RCC 7860 (cell line): ENCODE data around the gene CEMIP.
A peak's percentile ranks its signal among the peaks of the same experiment; 100 is the strongest.

ENCODE experiments used
- DNase-seq: peaks from one replicate; pipeline ENCODE4 v3.0.0-alpha.2; 2015; ENCODE audit warnings: low spot score
- FAIRE-seq: peaks from 2 replicates; lab custom pipeline; 2012; peaks lifted over from hg19 to GRCh38; lab: Jason Lieb, UNC

CEMIP gene

GRCh38 chr15:80921736-80922410 lies 142.7 kb downstream of the CEMIP start:
- no peak for FAIRE-seq
- no peak for DNase-seq

- DNase-seq (peak; percentile 52), FAIRE-seq (no peak)
These were observed 144.5 kb downstream of the CEMIP start for GRCh38 chr15:80923668-80924067.

- FAIRE-seq (no peak), DNase-seq (no peak)
These were observed 145.1 kb downstream of the CEMIP start for GRCh38 chr15:80924278-80924677.

GRCh38 chr15:80925597-80926059 lies 146.5 kb downstream of the CEMIP start:
- FAIRE-seq (no peak), DNase-seq (no peak)

GRCh38 chr15:80926126-80926525 lies 147.0 kb downstream of the CEMIP start:
- DNase-seq (no peak), FAIRE-seq (no peak)

GRCh38 chr15:80929225-80929624 lies 150.1 kb downstream of the CEMIP start:
- DNase-seq (peak; percentile 86), FAIRE-seq (peak; percentile 90)

GRCh38 chr15:80929689-80930088 lies 150.5 kb downstream of the CEMIP start:
- FAIRE-seq, result peak; percentile 90
- DNase-seq, result peak; percentile 86

- DNase-seq (peak; percentile 23), FAIRE-seq (no peak)
These were observed 152.0 kb downstream of the CEMIP start for GRCh38 chr15:80931191-80931590.

- FAIRE-seq, result no peak
- DNase-seq, result no peak
These were observed 152.7 kb downstream of the CEMIP start for GRCh38 chr15:80931721-80932512.

- FAIRE-seq (no peak), DNase-seq (no peak)
These were observed 153.3 kb downstream of the CEMIP start for GRCh38 chr15:80932513-80932815.

GRCh38 chr15:80932989-80933388 lies 153.8 kb downstream of the CEMIP start:
- FAIRE-seq (no peak), DNase-seq (no peak)

GRCh38 chr15:80934761-80935221 lies 155.6 kb downstream of the CEMIP start:
- FAIRE-seq, result peak; percentile 91
- peak; percentile 91 for DNase-seq

- DNase-seq (no peak), FAIRE-seq (no peak)
These were observed 157.3 kb downstream of the CEMIP start for GRCh38 chr15:80936288-80937078.

GRCh38 chr15:80937718-80938117 lies 158.5 kb downstream of the CEMIP start:
- FAIRE-seq (no peak), DNase-seq (no peak)

GRCh38 chr15:80939216-80939615 lies 160.0 kb downstream of the CEMIP start:
- DNase-seq, result no peak
- no peak for FAIRE-seq

- DNase-seq, result no peak
- FAIRE-seq, result no peak
These were observed 161.2 kb downstream of the CEMIP start for GRCh38 chr15:80940331-80940730.

- FAIRE-seq, result no peak
- DNase-seq, result no peak
These were observed 161.7 kb downstream of the CEMIP start for GRCh38 chr15:80940851-80941250.

- DNase-seq (no peak), FAIRE-seq (no peak)
These were observed 163.1 kb downstream of the CEMIP start for GRCh38 chr15:80942266-80942665.

GRCh38 chr15:80942746-80943565 lies 163.8 kb downstream of the CEMIP start:
- FAIRE-seq, result no peak
- no peak for DNase-seq

- FAIRE-seq, result no peak
- no peak for DNase-seq
These were observed 165.6 kb downstream of the CEMIP start for GRCh38 chr15:80944818-80945217.

GRCh38 chr15:80945605-80946004 lies 166.4 kb downstream of the CEMIP start:
- FAIRE-seq, result no peak

More at GRCh38 chr15:80945605-80946004, 166.4 kb downstream of the CEMIP start:
- DNase-seq, result no peak
